Inferior parietal cortex (tissue), 1 donor: ENCODE measurements around the gene AFG3L2.

Experiments
- DNase-seq: peaks from one replicate; pipeline ENCODE4 v3.0.0-alpha.2; 2016; ENCODE audit errors: extremely low spot score

AFG3L2 gene

GRCh38 chr18:12304351-12305210 is 72.4 kb downstream of the AFG3L2 start:
- peak; percentile 19 for DNase-seq

- no peak for DNase-seq
These were observed 74.5 kb downstream of the AFG3L2 start for GRCh38 chr18:12302391-12303147.

- no peak for DNase-seq
These were observed 75.6 kb downstream of the AFG3L2 start for GRCh38 chr18:12301263-12302005.

- DNase-seq, result no peak
These were observed 77.2 kb downstream of the AFG3L2 start for GRCh38 chr18:12299862-12300261.

GRCh38 chr18:12296457-12296856 is 80.6 kb downstream of the AFG3L2 start:
- no peak for DNase-seq

GRCh38 chr18:12296087-12296403 is 81.0 kb downstream of the AFG3L2 start:
- DNase-seq, result no peak

GRCh38 chr18:12295389-12296086 is 81.5 kb downstream of the AFG3L2 start:
- no peak for DNase-seq

GRCh38 chr18:12293831-12294230 is 83.2 kb downstream of the AFG3L2 start:
- no peak for DNase-seq

- no peak for DNase-seq
These were observed 85.3 kb downstream of the AFG3L2 start for GRCh38 chr18:12291690-12292089.

GRCh38 chr18:12291161-12291560 is 85.9 kb downstream of the AFG3L2 start:
- DNase-seq, result no peak

GRCh38 chr18:12290086-12290485 is 86.9 kb downstream of the AFG3L2 start:
- DNase-seq, result no peak

GRCh38 chr18:12288403-12288755 is 88.6 kb downstream of the AFG3L2 start:
- DNase-seq, result no peak

GRCh38 chr18:12287684-12288402 is 89.2 kb downstream of the AFG3L2 start:
- DNase-seq, result no peak

GRCh38 chr18:12287131-12287681 is 89.8 kb downstream of the AFG3L2 start:
- no peak for DNase-seq

GRCh38 chr18:12283666-12284065 is 93.4 kb downstream of the AFG3L2 start:
- no peak for DNase-seq

GRCh38 chr18:12283256-12283655 is 93.8 kb downstream of the AFG3L2 start:
- DNase-seq, result no peak

GRCh38 chr18:12282442-12283039 is 94.5 kb downstream of the AFG3L2 start:
- no peak for DNase-seq

- no peak for DNase-seq
These were observed 95.2 kb downstream of the AFG3L2 start for GRCh38 chr18:12281861-12282260.

- no peak for DNase-seq
These were observed 97.1 kb downstream of the AFG3L2 start for GRCh38 chr18:12279781-12280531.
